GM23338 (cell line): ENCODE data around the gene GDPD2.

Source experiments
- CREB1 ChIP-seq: fragments of 250-450 bp; sonication (Bioruptor Pico); IDR thresholded peaks from 2 replicates; pipeline ENCODE4 v1.5.0; 2020; ENCODE audit warnings: low read depth, mild to moderate bottlenecking, moderate library complexity
- ETS1 ChIP-seq: IDR thresholded peaks from 2 replicates; pipeline ENCODE4 v1.6.1; 2016; ENCODE audit warnings: antibody characterized with exemption
- EZH2 ChIP-seq: fragments of 200-600 bp; sonication (generic); IDR thresholded peaks from one replicate; pipeline ENCODE4 v1.8.0; 2017; ENCODE audit warnings: antibody characterized with exemption, mild to moderate bottlenecking, low read depth; ENCODE audit not compliant: unreplicated experiment
- EZH2phosphoT487 ChIP-seq: fragments of 200-600 bp; sonication (generic); IDR thresholded peaks from one replicate; pipeline ENCODE4 v1.8.1; 2018; ENCODE audit warnings: antibody characterized with exemption; ENCODE audit not compliant: unreplicated experiment
- JUNB ChIP-seq: IDR thresholded peaks from one replicate; pipeline ENCODE4 v1.6.1; 2016; ENCODE audit warnings: antibody characterized with exemption; ENCODE audit not compliant: unreplicated experiment
- NANOG ChIP-seq: IDR thresholded peaks from 2 replicates; pipeline ENCODE4 v1.6.1; 2016; ENCODE audit warnings: antibody characterized with exemption, borderline replicate concordance
- POLR2AphosphoS5 ChIP-seq: IDR thresholded peaks from 2 replicates; pipeline ENCODE4 v1.6.1; 2016; ENCODE audit warnings: antibody characterized with exemption, low read depth
- REST ChIP-seq: IDR thresholded peaks from one replicate; pipeline ENCODE4 v1.6.1; 2018; ENCODE audit warnings: antibody characterized with exemption; ENCODE audit not compliant: unreplicated experiment
- STAT1 ChIP-seq: IDR thresholded peaks from one replicate; pipeline ENCODE4 v1.6.1; 2016; ENCODE audit warnings: antibody characterized with exemption; ENCODE audit not compliant: unreplicated experiment
- ZNF114 ChIP-seq: fragments of 250-450 bp; sonication (Bioruptor Pico); IDR thresholded peaks from 2 replicates; pipeline ENCODE4 v1.5.0; 2020; ENCODE audit warnings: mild to moderate bottlenecking, moderate library complexity
- ZNF331 ChIP-seq: fragments of 250-450 bp; sonication (Bioruptor Pico); IDR thresholded peaks from 2 replicates; pipeline ENCODE4 v1.5.0; 2020; ENCODE audit warnings: low read depth, mild to moderate bottlenecking, moderate library complexity
- TF ChIP-seq, protein P1 (sequence below), 2 experiments: fragments of 200-600 bp in 1 of 2; sonication (generic) in 1 of 2; conservative IDR thresholded peaks; 2 replicates each; pipeline versions ENCODE4 v1.5.1 to v1.6.1; 2016 to 2017; ENCODE audit warnings: antibody characterized with exemption in 2 of 2, low read depth in 2 of 2, mild to moderate bottlenecking in 2 of 2, moderate library complexity in 1 of 2
- TF ChIP-seq, protein P2 (sequence below): fragments of 250-450 bp; sonication (Bioruptor Pico); IDR thresholded peaks from 2 replicates; pipeline ENCODE4 v1.5.0; 2020; ENCODE audit warnings: mild to moderate bottlenecking, moderate library complexity

GRCh38 chrX:70461026-70461425, 37.9 kb downstream of the GDPD2 start:
- TF ChIP-seq, protein P1, sequence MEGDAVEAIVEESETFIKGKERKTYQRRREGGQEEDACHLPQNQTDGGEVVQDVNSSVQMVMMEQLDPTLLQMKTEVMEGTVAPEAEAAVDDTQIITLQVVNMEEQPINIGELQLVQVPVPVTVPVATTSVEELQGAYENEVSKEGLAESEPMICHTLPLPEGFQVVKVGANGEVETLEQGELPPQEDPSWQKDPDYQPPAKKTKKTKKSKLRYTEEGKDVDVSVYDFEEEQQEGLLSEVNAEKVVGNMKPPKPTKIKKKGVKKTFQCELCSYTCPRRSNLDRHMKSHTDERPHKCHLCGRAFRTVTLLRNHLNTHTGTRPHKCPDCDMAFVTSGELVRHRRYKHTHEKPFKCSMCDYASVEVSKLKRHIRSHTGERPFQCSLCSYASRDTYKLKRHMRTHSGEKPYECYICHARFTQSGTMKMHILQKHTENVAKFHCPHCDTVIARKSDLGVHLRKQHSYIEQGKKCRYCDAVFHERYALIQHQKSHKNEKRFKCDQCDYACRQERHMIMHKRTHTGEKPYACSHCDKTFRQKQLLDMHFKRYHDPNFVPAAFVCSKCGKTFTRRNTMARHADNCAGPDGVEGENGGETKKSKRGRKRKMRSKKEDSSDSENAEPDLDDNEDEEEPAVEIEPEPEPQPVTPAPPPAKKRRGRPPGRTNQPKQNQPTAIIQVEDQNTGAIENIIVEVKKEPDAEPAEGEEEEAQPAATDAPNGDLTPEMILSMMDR (conservative IDR thresholded peaks at IDR 0.05; ENCODE audit: low read depth in 2 of 2) = no peak
- TF ChIP-seq EZH2phosphoT487 (no peak), REST (no peak), STAT1 (no peak), EZH2 (no peak), ETS1 (no peak), POLR2AphosphoS5 (no peak), NANOG (no peak), ZNF114 (CRISPR knock-in tag) (no peak), CREB1 (CRISPR knock-in tag) (no peak), JUNB (no peak), ZNF331 (no peak)
- TF ChIP-seq, protein P2, sequence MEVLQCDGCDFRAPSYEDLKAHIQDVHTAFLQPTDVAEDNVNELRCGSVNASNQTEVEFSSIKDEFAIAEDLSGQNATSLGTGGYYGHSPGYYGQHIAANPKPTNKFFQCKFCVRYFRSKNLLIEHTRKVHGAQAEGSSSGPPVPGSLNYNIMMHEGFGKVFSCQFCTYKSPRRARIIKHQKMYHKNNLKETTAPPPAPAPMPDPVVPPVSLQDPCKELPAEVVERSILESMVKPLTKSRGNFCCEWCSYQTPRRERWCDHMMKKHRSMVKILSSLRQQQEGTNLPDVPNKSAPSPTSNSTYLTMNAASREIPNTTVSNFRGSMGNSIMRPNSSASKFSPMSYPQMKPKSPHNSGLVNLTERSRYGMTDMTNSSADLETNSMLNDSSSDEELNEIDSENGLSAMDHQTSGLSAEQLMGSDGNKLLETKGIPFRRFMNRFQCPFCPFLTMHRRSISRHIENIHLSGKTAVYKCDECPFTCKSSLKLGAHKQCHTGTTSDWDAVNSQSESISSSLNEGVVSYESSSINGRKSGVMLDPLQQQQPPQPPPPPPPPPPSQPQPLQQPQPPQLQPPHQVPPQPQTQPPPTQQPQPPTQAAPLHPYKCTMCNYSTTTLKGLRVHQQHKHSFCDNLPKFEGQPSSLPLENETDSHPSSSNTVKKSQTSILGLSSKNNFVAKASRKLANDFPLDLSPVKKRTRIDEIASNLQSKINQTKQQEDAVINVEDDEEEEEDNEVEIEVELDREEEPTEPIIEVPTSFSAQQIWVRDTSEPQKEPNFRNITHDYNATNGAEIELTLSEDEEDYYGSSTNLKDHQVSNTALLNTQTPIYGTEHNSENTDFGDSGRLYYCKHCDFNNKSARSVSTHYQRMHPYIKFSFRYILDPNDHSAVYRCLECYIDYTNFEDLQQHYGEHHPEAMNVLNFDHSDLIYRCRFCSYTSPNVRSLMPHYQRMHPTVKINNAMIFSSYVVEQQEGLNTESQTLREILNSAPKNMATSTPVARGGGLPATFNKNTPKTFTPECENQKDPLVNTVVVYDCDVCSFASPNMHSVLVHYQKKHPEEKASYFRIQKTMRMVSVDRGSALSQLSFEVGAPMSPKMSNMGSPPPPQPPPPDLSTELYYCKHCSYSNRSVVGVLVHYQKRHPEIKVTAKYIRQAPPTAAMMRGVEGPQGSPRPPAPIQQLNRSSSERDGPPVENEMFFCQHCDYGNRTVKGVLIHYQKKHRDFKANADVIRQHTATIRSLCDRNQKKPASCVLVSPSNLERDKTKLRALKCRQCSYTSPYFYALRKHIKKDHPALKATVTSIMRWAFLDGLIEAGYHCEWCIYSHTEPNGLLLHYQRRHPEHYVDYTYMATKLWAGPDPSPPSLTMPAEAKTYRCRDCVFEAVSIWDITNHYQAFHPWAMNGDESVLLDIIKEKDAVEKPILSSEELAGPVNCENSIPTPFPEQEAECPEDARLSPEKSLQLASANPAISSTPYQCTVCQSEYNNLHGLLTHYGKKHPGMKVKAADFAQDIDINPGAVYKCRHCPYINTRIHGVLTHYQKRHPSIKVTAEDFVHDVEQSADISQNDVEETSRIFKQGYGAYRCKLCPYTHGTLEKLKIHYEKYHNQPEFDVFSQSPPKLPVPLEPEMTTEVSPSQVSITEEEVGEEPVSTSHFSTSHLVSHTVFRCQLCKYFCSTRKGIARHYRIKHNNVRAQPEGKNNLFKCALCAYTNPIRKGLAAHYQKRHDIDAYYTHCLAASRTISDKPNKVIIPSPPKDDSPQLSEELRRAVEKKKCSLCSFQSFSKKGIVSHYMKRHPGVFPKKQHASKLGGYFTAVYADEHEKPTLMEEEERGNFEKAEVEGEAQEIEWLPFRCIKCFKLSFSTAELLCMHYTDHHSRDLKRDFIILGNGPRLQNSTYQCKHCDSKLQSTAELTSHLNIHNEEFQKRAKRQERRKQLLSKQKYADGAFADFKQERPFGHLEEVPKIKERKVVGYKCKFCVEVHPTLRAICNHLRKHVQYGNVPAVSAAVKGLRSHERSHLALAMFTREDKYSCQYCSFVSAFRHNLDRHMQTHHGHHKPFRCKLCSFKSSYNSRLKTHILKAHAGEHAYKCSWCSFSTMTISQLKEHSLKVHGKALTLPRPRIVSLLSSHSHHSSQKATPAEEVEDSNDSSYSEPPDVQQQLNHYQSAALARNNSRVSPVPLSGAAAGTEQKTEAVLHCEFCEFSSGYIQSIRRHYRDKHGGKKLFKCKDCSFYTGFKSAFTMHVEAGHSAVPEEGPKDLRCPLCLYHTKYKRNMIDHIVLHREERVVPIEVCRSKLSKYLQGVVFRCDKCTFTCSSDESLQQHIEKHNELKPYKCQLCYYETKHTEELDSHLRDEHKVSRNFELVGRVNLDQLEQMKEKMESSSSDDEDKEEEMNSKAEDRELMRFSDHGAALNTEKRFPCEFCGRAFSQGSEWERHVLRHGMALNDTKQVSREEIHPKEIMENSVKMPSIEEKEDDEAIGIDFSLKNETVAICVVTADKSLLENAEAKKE = no peak
